Stimulated activated memory B cell treated with anti-CD40 and anti-IgM and Interleukin-4, amounts not matched to agents 10 μg/mL and 1 μg/mL and 100 μg/mL, for 72 hours (primary cell): Measurements from ENCODE around the gene MSX1.

ENCODE experiments used
- ATAC-seq: fragments of 150-1000 bp; cut with Tn5 transposase; 2 replicates; pipeline ENCODE4 v1.10.0; 2021
- H3K27ac Mint-ChIP-seq: one replicate; pipeline ENCODE4 v1.8.0; 2022; ENCODE audit warnings: mild to moderate bottlenecking, mixed read lengths
- H3K27me3 Mint-ChIP-seq: one replicate; pipeline ENCODE4 v1.8.0; 2022; ENCODE audit warnings: mixed read lengths
- H3K36me3 Mint-ChIP-seq: one replicate; pipeline ENCODE4 v1.8.0; 2022; ENCODE audit warnings: mixed read lengths
- H3K4me1 Mint-ChIP-seq: one replicate; pipeline ENCODE4 v1.8.0; 2022; ENCODE audit warnings: mixed read lengths
- H3K4me3 Mint-ChIP-seq: one replicate; pipeline ENCODE4 v1.8.0; 2022; ENCODE audit warnings: mild to moderate bottlenecking, moderate library complexity, mixed read lengths
- H3K9me3 Mint-ChIP-seq: one replicate; pipeline ENCODE4 v1.8.0; 2022; ENCODE audit warnings: mixed read lengths

Gene MSX1

GRCh38 chr4:4869731-4870571, 10.5 kb downstream of the MSX1 start:
- peaks cover 26% of the 10 kb centered on the region for H3K4me1 Mint-ChIP-seq
- no peak for ATAC-seq
- no peaks in the 10 kb centered on the region for H3K36me3 Mint-ChIP-seq
- H3K27me3 Mint-ChIP-seq, result peaks cover 73% of the 10 kb centered on the region
- H3K4me3 Mint-ChIP-seq, result peak overlapping the region; percentile 40
- peaks cover 2% of the 10 kb centered on the region for H3K9me3 Mint-ChIP-seq
- no peak overlapping the region for H3K27ac Mint-ChIP-seq

- no peak overlapping the region for H3K4me3 Mint-ChIP-seq
- peaks cover 73% of the 10 kb centered on the region for H3K27me3 Mint-ChIP-seq
- H3K4me1 Mint-ChIP-seq, result peaks cover 21% of the 10 kb centered on the region
- H3K27ac Mint-ChIP-seq, result no peak overlapping the region
- H3K36me3 Mint-ChIP-seq, result no peaks in the 10 kb centered on the region
- peaks cover 2% of the 10 kb centered on the region for H3K9me3 Mint-ChIP-seq
- no peak for ATAC-seq
Measured at GRCh38 chr4:4870576-4871241, 11.2 kb downstream of the MSX1 start.

GRCh38 chr4:4871242-4871572, 11.7 kb downstream of the MSX1 start:
- no peak for ATAC-seq
- H3K27me3 Mint-ChIP-seq, result peaks cover 73% of the 10 kb centered on the region
- peaks cover 2% of the 10 kb centered on the region for H3K9me3 Mint-ChIP-seq
- no peak overlapping the region for H3K4me3 Mint-ChIP-seq
- H3K36me3 Mint-ChIP-seq, result no peaks in the 10 kb centered on the region
- H3K27ac Mint-ChIP-seq, result no peak overlapping the region
- peaks cover 17% of the 10 kb centered on the region for H3K4me1 Mint-ChIP-seq

GRCh38 chr4:4871573-4872313, 12.3 kb downstream of the MSX1 start:
- Mint-ChIP-seq H3K27me3 (peaks cover 69% of the 10 kb centered on the region), H3K4me3 (no peak overlapping the region), H3K4me1 (peaks cover 13% of the 10 kb centered on the region), H3K9me3 (peaks cover 2% of the 10 kb centered on the region), H3K27ac (no peak overlapping the region), H3K36me3 (no peaks in the 10 kb centered on the region)
- ATAC-seq, result no peak

- Mint-ChIP-seq H3K27ac (no peak overlapping the region), H3K27me3 (peaks cover 76% of the 10 kb centered on the region), H3K4me1 (peaks cover 13% of the 10 kb centered on the region), H3K36me3 (no peaks in the 10 kb centered on the region), H3K9me3 (peaks cover 2% of the 10 kb centered on the region), H3K4me3 (no peak overlapping the region)
- ATAC-seq, result no peak
Measured at GRCh38 chr4:4872314-4872903, 12.9 kb downstream of the MSX1 start.

GRCh38 chr4:4873203-4873602, 13.7 kb downstream of the MSX1 start:
- no peak for ATAC-seq
- Mint-ChIP-seq H3K36me3 (no peaks in the 10 kb centered on the region), H3K4me3 (no peak overlapping the region), H3K4me1 (peaks cover 13% of the 10 kb centered on the region), H3K9me3 (peaks cover 2% of the 10 kb centered on the region), H3K27ac (no peak overlapping the region), H3K27me3 (peaks cover 79% of the 10 kb centered on the region)

- H3K4me3 Mint-ChIP-seq, result no peak overlapping the region
- peaks cover 78% of the 10 kb centered on the region for H3K27me3 Mint-ChIP-seq
- H3K36me3 Mint-ChIP-seq, result no peaks in the 10 kb centered on the region
- no peak overlapping the region for H3K27ac Mint-ChIP-seq
- H3K4me1 Mint-ChIP-seq, result peaks cover 13% of the 10 kb centered on the region
- peaks cover 2% of the 10 kb centered on the region for H3K9me3 Mint-ChIP-seq
- ATAC-seq, result peak; percentile 20
Measured at GRCh38 chr4:4874254-4874653, 14.8 kb downstream of the MSX1 start.

- no peak overlapping the region for H3K4me3 Mint-ChIP-seq
- peak; percentile 15 for ATAC-seq
Measured at GRCh38 chr4:4875147-4875546, 15.7 kb downstream of the MSX1 start.

GRCh38 chr4:4875611-4876010, 16.1 kb downstream of the MSX1 start:
- Mint-ChIP-seq H3K4me1 (peaks cover 8% of the 10 kb centered on the region), H3K36me3 (no peaks in the 10 kb centered on the region), H3K4me3 (no peak overlapping the region), H3K27ac (no peak overlapping the region), H3K9me3 (no peaks in the 10 kb centered on the region), H3K27me3 (peaks cover 66% of the 10 kb centered on the region)
- no peak for ATAC-seq

More at GRCh38 chr4:4875147-4875546, 15.7 kb downstream of the MSX1 start:
- Mint-ChIP-seq H3K27ac (no peak overlapping the region), H3K36me3 (no peaks in the 10 kb centered on the region), H3K9me3 (peaks cover under 1% of the 10 kb centered on the region), H3K4me1 (peaks cover 9% of the 10 kb centered on the region), H3K27me3 (peaks cover 69% of the 10 kb centered on the region)

- Mint-ChIP-seq H3K4me1 (peaks cover 8% of the 10 kb centered on the region), H3K36me3 (no peaks in the 10 kb centered on the region), H3K27me3 (peaks cover 66% of the 10 kb centered on the region), H3K27ac (no peak overlapping the region), H3K4me3 (no peak overlapping the region), H3K9me3 (no peaks in the 10 kb centered on the region)
- ATAC-seq, result no peak
Measured at GRCh38 chr4:4876945-4877661, 17.6 kb downstream of the MSX1 start.

- no peak overlapping the region for H3K27ac Mint-ChIP-seq
- H3K4me1 Mint-ChIP-seq, result no peaks in the 10 kb centered on the region
- no peaks in the 10 kb centered on the region for H3K36me3 Mint-ChIP-seq
- H3K27me3 Mint-ChIP-seq, result peaks cover 48% of the 10 kb centered on the region
- H3K9me3 Mint-ChIP-seq, result no peaks in the 10 kb centered on the region
- ATAC-seq, result no peak
- H3K4me3 Mint-ChIP-seq, result no peak overlapping the region
Measured at GRCh38 chr4:4880492-4880891, 21.0 kb downstream of the MSX1 start.

GRCh38 chr4:4881432-4881831, 22.0 kb downstream of the MSX1 start:
- Mint-ChIP-seq H3K36me3 (no peaks in the 10 kb centered on the region), H3K4me1 (no peaks in the 10 kb centered on the region), H3K4me3 (no peak overlapping the region), H3K27ac (no peak overlapping the region), H3K9me3 (no peaks in the 10 kb centered on the region), H3K27me3 (peaks cover 43% of the 10 kb centered on the region)
- no peak for ATAC-seq

GRCh38 chr4:4884611-4885010, 25.1 kb downstream of the MSX1 start:
- Mint-ChIP-seq H3K27ac (no peak overlapping the region), H3K27me3 (peaks cover 55% of the 10 kb centered on the region), H3K36me3 (no peaks in the 10 kb centered on the region), H3K4me1 (no peaks in the 10 kb centered on the region), H3K9me3 (no peaks in the 10 kb centered on the region), H3K4me3 (no peak overlapping the region)
- ATAC-seq, result no peak

- H3K27me3 Mint-ChIP-seq, result peaks cover 51% of the 10 kb centered on the region
- no peak overlapping the region for H3K4me3 Mint-ChIP-seq
- H3K27ac Mint-ChIP-seq, result no peak overlapping the region
- H3K36me3 Mint-ChIP-seq, result no peaks in the 10 kb centered on the region
- no peaks in the 10 kb centered on the region for H3K4me1 Mint-ChIP-seq
- no peak for ATAC-seq
- no peaks in the 10 kb centered on the region for H3K9me3 Mint-ChIP-seq
Measured at GRCh38 chr4:4887426-4887825, 28.0 kb downstream of the MSX1 start.

GRCh38 chr4:4888695-4889094, 29.2 kb downstream of the MSX1 start:
- Mint-ChIP-seq H3K27ac (no peak overlapping the region), H3K9me3 (no peaks in the 10 kb centered on the region), H3K4me1 (no peaks in the 10 kb centered on the region), H3K27me3 (peaks cover 53% of the 10 kb centered on the region), H3K4me3 (no peak overlapping the region), H3K36me3 (no peaks in the 10 kb centered on the region)
- no peak for ATAC-seq
